Upper lobe of left lung (tissue), 4 donors: ENCODE measurements around the gene HPDL.

Source experiments
- EP300 ChIP-seq, 4 donors: sonication (generic); formaldehyde crosslinking; IDR thresholded peaks; one replicate each; pipeline ENCODE4 v1.5.1; 2017; ENCODE audit warnings: antibody characterized with exemption in 4 of 4, control low read depth in 2 of 4
- POLR2AphosphoS5 ChIP-seq, 2 donors: sonication (generic); formaldehyde crosslinking; IDR thresholded peaks; one replicate each; pipeline ENCODE4 v1.5.1; 2017; ENCODE audit warnings: antibody characterized with exemption in 2 of 2

DNA sequence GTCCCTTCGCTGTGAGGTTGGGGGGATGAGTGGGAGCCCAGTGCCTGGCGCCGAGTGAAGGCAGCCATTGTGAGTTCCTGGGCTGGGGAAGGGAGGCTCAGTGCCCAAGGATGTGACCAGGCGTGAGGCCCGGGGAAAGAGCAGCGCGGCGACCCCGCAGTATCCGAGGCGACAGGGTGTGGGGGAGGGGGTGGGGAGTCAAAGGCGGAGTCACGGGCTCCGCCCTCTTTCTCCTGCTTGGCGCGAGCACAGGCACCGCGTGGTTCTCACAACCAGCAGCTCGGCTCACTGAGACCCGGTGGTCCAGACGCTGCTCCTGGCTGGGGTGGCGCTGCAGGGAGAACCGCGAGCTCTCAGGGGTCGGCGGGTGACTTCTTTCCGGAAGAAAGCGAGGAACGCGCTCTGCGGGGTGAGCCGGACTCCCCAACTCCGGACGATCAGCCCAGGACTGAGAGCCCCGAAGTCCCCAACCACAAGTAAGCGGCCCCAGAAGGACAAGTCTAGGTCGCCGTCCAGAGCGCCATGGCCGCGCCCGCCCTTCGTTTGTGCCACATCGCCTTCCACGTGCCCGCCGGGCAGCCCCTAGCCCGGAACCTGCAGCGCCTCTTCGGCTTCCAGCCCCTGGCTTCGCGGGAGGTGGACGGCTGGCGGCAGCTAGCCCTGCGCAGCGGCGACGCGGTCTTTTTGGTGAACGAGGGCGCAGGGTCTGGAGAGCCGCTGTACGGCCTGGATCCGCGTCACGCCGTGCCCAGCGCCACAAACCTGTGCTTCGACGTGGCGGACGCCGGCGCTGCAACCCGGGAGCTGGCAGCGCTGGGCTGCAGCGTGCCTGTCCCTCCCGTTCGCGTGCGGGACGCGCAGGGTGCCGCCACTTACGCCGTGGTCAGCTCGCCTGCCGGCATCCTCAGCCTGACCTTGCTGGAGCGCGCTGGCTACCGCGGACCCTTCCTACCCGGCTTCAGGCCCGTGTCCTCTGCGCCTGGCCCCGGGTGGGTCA is at the start of gene HPDL:
- TF ChIP-seq EP300 (IDR thresholded peaks at IDR 0.05): no peak
- no peak for TF ChIP-seq POLR2AphosphoS5 (IDR thresholded peaks at IDR 0.05)
